ENCODE results near the gene PM20D1.

DNA sequence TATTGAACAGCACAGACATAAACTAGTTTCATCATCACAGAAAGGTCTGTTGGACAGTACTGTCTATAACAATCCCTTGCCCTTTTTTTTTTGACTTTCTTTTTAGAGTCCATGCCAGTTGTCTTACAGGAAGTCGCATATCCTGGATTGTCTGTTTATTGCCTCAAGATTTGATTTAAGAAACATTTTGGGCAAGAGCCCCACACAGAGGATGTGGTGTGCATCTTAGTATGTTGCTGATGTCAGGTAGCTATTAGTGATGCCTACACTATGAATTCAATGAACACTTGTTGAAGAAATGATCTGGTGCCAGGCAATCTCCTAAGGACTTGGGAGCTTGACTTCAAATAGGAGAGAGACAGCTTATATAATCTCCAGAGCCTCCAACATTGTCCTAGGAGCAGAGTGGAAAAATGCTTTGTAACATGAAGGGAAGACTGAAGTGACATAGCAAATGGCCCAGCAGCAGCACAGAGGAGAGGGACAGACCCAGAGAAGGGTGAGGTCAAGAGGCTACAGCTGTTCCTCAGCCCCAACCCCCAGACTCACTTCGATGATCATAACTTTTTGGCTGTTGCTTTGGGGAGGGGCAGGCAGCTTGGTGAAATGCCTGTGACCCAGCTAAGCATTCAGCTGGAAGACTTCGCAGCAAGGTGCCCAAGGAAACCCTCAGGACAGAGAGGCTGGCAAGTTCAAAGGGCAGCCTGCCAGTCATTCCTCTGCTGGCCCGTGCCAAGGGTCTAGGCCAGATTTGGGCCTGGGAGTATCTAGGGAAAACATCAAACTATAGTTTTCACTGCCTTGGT, 67.1 kb downstream of the PM20D1 start:
- TF ChIP-seq, protein P1, sequence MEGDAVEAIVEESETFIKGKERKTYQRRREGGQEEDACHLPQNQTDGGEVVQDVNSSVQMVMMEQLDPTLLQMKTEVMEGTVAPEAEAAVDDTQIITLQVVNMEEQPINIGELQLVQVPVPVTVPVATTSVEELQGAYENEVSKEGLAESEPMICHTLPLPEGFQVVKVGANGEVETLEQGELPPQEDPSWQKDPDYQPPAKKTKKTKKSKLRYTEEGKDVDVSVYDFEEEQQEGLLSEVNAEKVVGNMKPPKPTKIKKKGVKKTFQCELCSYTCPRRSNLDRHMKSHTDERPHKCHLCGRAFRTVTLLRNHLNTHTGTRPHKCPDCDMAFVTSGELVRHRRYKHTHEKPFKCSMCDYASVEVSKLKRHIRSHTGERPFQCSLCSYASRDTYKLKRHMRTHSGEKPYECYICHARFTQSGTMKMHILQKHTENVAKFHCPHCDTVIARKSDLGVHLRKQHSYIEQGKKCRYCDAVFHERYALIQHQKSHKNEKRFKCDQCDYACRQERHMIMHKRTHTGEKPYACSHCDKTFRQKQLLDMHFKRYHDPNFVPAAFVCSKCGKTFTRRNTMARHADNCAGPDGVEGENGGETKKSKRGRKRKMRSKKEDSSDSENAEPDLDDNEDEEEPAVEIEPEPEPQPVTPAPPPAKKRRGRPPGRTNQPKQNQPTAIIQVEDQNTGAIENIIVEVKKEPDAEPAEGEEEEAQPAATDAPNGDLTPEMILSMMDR (IDR thresholded peaks at IDR 0.05; ENCODE audit: insufficient read depth, low read length), result no peak
- TF ChIP-seq POLR2AphosphoS5 (IDR thresholded peaks at IDR 0.05; ENCODE audit: low read depth) (no peak), GABPA (IDR thresholded peaks at IDR 0.05; ENCODE audit: low read depth) (no peak)
- TF ChIP-seq, protein P2, sequence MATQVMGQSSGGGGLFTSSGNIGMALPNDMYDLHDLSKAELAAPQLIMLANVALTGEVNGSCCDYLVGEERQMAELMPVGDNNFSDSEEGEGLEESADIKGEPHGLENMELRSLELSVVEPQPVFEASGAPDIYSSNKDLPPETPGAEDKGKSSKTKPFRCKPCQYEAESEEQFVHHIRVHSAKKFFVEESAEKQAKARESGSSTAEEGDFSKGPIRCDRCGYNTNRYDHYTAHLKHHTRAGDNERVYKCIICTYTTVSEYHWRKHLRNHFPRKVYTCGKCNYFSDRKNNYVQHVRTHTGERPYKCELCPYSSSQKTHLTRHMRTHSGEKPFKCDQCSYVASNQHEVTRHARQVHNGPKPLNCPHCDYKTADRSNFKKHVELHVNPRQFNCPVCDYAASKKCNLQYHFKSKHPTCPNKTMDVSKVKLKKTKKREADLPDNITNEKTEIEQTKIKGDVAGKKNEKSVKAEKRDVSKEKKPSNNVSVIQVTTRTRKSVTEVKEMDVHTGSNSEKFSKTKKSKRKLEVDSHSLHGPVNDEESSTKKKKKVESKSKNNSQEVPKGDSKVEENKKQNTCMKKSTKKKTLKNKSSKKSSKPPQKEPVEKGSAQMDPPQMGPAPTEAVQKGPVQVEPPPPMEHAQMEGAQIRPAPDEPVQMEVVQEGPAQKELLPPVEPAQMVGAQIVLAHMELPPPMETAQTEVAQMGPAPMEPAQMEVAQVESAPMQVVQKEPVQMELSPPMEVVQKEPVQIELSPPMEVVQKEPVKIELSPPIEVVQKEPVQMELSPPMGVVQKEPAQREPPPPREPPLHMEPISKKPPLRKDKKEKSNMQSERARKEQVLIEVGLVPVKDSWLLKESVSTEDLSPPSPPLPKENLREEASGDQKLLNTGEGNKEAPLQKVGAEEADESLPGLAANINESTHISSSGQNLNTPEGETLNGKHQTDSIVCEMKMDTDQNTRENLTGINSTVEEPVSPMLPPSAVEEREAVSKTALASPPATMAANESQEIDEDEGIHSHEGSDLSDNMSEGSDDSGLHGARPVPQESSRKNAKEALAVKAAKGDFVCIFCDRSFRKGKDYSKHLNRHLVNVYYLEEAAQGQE (IDR thresholded peaks at IDR 0.05; ENCODE audit: insufficient replicate concordance, low read depth), result no peak

Measured in HL-60 (cell line).